GM12874 (cell line): ENCODE measurements around the gene DEFB125.

ENCODE experiments used
- CTCF ChIP-seq: IDR thresholded peaks from 2 replicates; pipeline ENCODE4 v1.5.1; 2011; ENCODE audit warnings: low read depth, mild to moderate bottlenecking, control low read depth, low read length, moderate library complexity; ENCODE audit not compliant: insufficient read depth

The DEFB125 gene

GRCh38 chr20:77231-77630 is 10.2 kb upstream of the DEFB125 start:
- TF ChIP-seq CTCF: no peak

GRCh38 chr20:78338-78737 is 9.1 kb upstream of the DEFB125 start:
- TF ChIP-seq CTCF: no peak

- TF ChIP-seq CTCF: no peak
Measured at GRCh38 chr20:79565-79964, 7.9 kb upstream of the DEFB125 start.

- no peak for TF ChIP-seq CTCF
Measured at GRCh38 chr20:90651-91050, 3.2 kb downstream of the DEFB125 start.

GRCh38 chr20:93641-94040 is 6.2 kb downstream of the DEFB125 start:
- no peak for TF ChIP-seq CTCF

GRCh38 chr20:95215-95614 is 7.7 kb downstream of the DEFB125 start:
- no peak for TF ChIP-seq CTCF

- no peak for TF ChIP-seq CTCF
Measured at GRCh38 chr20:101975-102374, 14.5 kb downstream of the DEFB125 start.

- no peak for TF ChIP-seq CTCF
Measured at GRCh38 chr20:103456-103855, 16.0 kb downstream of the DEFB125 start.
